ENCODE data around the gene RAMACL. TPM values are rescaled to one million over a fixed set of nuclear protein-coding genes. Genes with fewer than 3 reads are reported as not detected.
"Not testable (repeated sequence)": the region's sequence is repeated elsewhere in the genome, so short reads cannot be mapped to it uniquely, and the experiment has no call there.

Gene RAMACL
- total and polyA plus RNA-seq, 10 donors, result 0.23 to 6.9 (median 2.9) TPM

DNA sequence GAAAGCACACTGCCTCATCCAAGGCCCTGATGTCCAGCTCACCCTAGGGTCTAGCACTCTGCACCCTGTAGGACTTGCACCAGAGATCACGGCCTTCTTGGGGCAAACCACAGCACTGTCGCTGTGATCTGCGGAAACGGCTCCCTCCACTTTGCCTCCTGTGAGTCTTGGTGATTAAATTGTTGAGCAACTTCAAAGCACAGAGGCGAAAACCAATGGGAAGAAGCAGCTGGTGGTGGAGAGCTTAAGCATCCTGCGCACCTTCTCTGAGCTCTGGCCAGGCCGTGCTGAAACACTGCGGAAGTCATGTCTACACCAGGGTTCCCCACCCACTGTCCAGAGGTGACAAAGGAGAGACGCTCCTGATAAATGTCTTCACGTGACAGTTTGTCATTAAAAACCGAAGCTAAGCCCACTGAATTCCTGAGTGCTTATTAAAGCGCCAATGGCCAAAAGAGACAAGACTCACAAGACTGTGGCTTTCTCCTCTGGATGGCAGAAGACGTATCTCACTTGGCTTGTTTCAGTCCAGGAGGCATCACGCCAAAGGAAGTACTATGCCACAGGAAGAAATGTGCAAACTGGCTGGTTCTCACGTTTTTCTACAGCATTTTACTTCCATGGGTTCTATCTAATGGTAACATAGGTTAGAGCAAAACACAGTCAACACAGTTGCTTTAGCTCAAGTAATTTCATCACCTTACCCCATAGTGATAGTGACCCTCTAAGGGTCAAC lies 3.1 kb downstream of the RAMACL start:
- H3K4me3 ChIP-seq, result no peak overlapping the region
- 63 to 75% (median 67%) methylated on average over 15 of the region's 15 CpGs for WGBS, 5 donors
- no peak for DNase-seq
- peak overlapping the region in 2 of 8 donors; percentile 12 to 19 for H3K27ac ChIP-seq
- TF ChIP-seq POLR2AphosphoS5 (IDR thresholded peaks at IDR 0.05) (no peak), POLR2A (IDR thresholded peaks at IDR 0.05) (no peak), CTCF (IDR thresholded peaks at IDR 0.05 in 8 of 11, conservative IDR thresholded peaks at IDR 0.05 in 3 of 11) (no peak)
- H3K4me1 ChIP-seq, result peaks cover 3 to 35% (median 24%) of the 10 kb centered on the region in 6 donors
- no peaks in the 10 kb centered on the region for H3K9me3 ChIP-seq
- intact Hi-C loops (cut with DNase I; ENCODE audit: low total_unique reads), result no loop called here
- H3K36me3 ChIP-seq, result no peaks in the 10 kb centered on the region
- H3K27me3 ChIP-seq (replicated peaks in 1 of 7), result no peaks in the 10 kb centered on the region

DNA sequence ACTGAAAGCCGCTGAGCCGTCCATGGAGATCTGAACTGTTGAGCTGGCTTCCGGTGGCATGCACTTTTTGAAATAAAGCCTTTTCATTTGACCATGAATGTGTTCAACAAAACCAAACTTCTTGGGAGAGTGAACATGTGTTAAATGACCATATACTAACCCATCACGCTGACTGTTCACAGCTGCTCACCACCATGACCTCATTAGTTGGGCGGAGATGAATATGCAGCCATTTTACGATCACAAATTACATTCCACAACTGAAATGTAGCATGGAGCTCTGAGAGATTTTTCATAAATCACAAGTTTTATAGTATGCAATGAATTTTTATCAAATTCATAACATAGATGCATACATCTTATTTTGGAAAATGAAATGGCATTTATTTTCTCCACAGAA lies 4.2 kb downstream of the RAMACL start:
- DNase-seq, result no peak
- TF ChIP-seq POLR2A (IDR thresholded peaks at IDR 0.05), result no peak
- no peak for TF ChIP-seq POLR2AphosphoS5 (IDR thresholded peaks at IDR 0.05)
- TF ChIP-seq CTCF (IDR thresholded peaks at IDR 0.05 in 8 of 11, conservative IDR thresholded peaks at IDR 0.05 in 3 of 11), result no peak
- Histone ChIP-seq H3K27me3 (replicated peaks in 1 of 7) (no peaks in the 10 kb centered on the region), H3K36me3 (no peaks in the 10 kb centered on the region), H3K9me3 (peaks cover 0 to 4% (median 2%) of the 10 kb centered on the region in 8 donors), H3K4me3 (no peak overlapping the region), H3K27ac (no peak overlapping the region), H3K4me1 (peaks cover 0 to 24% (median 12%) of the 10 kb centered on the region in 6 donors)
- WGBS, 5 donors, result 83 to 90% (median 86%) methylated on average over 6 of the region's 6 CpGs
- intact Hi-C loops (cut with DNase I; ENCODE audit: low total_unique reads), result no loop called here

- H3K4me1 ChIP-seq, result peaks cover 0 to 20% (median 8%) of the 10 kb centered on the region in 6 donors
- H3K4me3 ChIP-seq; H3K27ac ChIP-seq; H3K36me3 ChIP-seq; H3K27me3 ChIP-seq (replicated peaks in 1 of 7); intact Hi-C loops (cut with DNase I; ENCODE audit: low total_unique reads); H3K9me3 ChIP-seq; DNase-seq: not testable (repeated sequence)
- 91 to 97% (median 94%) methylated on average over 8 of the region's 8 CpGs for WGBS, 5 donors
Measured at GRCh38 chr6:166581801-166582200, 4.7 kb downstream of the RAMACL start.

DNA sequence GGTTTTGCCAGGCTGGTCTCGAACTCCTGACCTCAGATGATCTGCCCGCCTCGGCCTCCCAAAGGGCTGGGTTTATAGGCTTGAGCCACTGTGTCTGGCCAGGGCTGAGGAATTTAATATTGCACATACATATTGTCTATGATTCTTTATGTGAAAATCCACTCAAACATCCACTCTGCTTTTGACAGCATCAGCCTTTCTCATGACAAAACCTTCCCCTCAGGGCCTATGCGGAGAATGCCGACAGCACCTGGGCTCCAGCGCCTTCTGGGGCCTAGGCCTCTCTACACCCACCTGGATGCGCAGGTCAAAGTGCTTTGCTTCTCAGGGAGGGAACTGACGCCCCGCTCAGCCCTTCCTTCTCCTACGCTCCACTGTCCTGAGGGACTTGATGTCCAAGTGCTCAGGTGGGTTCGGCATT lies 5.4 kb downstream of the RAMACL start:
- no peak for TF ChIP-seq POLR2A (IDR thresholded peaks at IDR 0.05)
- no peak for TF ChIP-seq CTCF (IDR thresholded peaks at IDR 0.05 in 8 of 11, conservative IDR thresholded peaks at IDR 0.05 in 3 of 11)
- TF ChIP-seq POLR2AphosphoS5 (IDR thresholded peaks at IDR 0.05), result no peak
- Histone ChIP-seq H3K4me1 (peaks cover 0 to 16% (median 6%) of the 10 kb centered on the region in 6 donors), H3K36me3 (peaks cover 0 to 4% (median 0%) of the 10 kb centered on the region in 6 donors), H3K9me3 (peaks cover 0 to 15% (median 12%) of the 10 kb centered on the region in 8 donors), H3K27ac (no peak overlapping the region), H3K4me3 (no peak overlapping the region), H3K27me3 (replicated peaks in 1 of 7) (no peaks in the 10 kb centered on the region)
- 90 to 96% (median 93%) methylated on average over 11 of the region's 11 CpGs for WGBS, 5 donors
- DNase-seq, result peak; percentile 61
- intact Hi-C loops (cut with DNase I; ENCODE audit: low total_unique reads), result no loop called here
